Endothelial cell of umbilical vein (primary cell): ENCODE results near the gene KAT6B. TPM values are rescaled to one million over a fixed set of nuclear protein-coding genes. Genes with fewer than 3 reads are reported as not detected.

Source experiments
- BruUV-seq: library from RNA; stranded (reverse); fragments of 400-500 nt; replicated peaks from 2 replicates; lab custom pipeline; 2021; lab: Mats Ljungman, UMichigan
- CTCF ChIA-PET: fragments of 300-600, 350-600 bp; sonication (Branson Sonifier 250); formaldehyde crosslinking; loops from one replicate; lab custom pipeline; 2021; ENCODE audit warnings: antibody characterized with exemption, inconsistent platforms; lab: Charles Lee
- POLR2A ChIA-PET: fragments of 300-600, 350-600 bp; sonication (Branson Sonifier 250); formaldehyde crosslinking; loops from one replicate; lab custom pipeline; 2021; ENCODE audit warnings: antibody characterized with exemption, inconsistent platforms; lab: Charles Lee
- DNase-seq: peaks from one replicate; pipeline ENCODE4 v3.0.0-alpha.2; 2011; ENCODE audit warnings: low read depth, low spot score
- FAIRE-seq: peaks from 2 replicates; lab custom pipeline; 2011; peaks lifted over from hg19 to GRCh38; lab: Jason Lieb, UNC
- H2AFZ ChIP-seq: 2 replicates; pipeline ENCODE4 v1.6.0; 2012; ENCODE audit warnings: low read depth, low read length, control low read depth, inconsistent platforms
- H3K27ac ChIP-seq: 2 replicates; pipeline ENCODE4 v1.5.1; 2011; ENCODE audit warnings: low read depth, mild to moderate bottlenecking, control low read depth, low read length, moderate library complexity; ENCODE audit not compliant: insufficient read depth
- H3K27me3 ChIP-seq, 2 experiments: 2 replicates each; pipeline versions ENCODE4 v1.6.0 to v1.6.1; 2011; ENCODE audit warnings: low read length in 2 of 2, mixed read lengths in 1 of 2; ENCODE audit not compliant: control insufficient read depth in 2 of 2, insufficient read depth in 2 of 2
- H3K36me3 ChIP-seq, 2 experiments: 2 replicates in 1 of 2; 3 replicates in 1 of 2; pipeline ENCODE4 v1.5.1; 2011; ENCODE audit warnings: low read length in 2 of 2, mild to moderate bottlenecking in 1 of 2, moderate library complexity in 1 of 2; ENCODE audit not compliant: control insufficient read depth in 2 of 2, insufficient read depth in 2 of 2; ENCODE audit errors: extremely low read depth in 1 of 2
- H3K4me1 ChIP-seq: 3 replicates; pipeline ENCODE4 v1.5.1; 2011; ENCODE audit warnings: mild to moderate bottlenecking, low read length; ENCODE audit not compliant: control insufficient read depth, insufficient read depth; ENCODE audit errors: extremely low read depth
- H3K4me2 ChIP-seq: 2 replicates; pipeline ENCODE4 v1.6.1; 2011; ENCODE audit warnings: low read length, control low read depth, mixed read lengths; ENCODE audit not compliant: insufficient read depth
- H3K4me3 ChIP-seq, 3 experiments: fragments of 200-600 bp in 1 of 3; sonication (generic), shearing (Covaris generic) in 1 of 3; replicated peaks in 1 of 3; 2 replicates each; pipeline ENCODE4 v1.5.1; 2011 to 2016; ENCODE audit warnings: control low read depth in 3 of 3, low read length in 3 of 3, mild to moderate bottlenecking in 2 of 3, inconsistent platforms in 1 of 3, low read depth in 1 of 3, moderate library complexity in 1 of 3; ENCODE audit not compliant: insufficient read depth in 1 of 3
- H3K79me2 ChIP-seq: 2 replicates; pipeline ENCODE4 v1.6.0; 2012; ENCODE audit warnings: low read length, inconsistent platforms; ENCODE audit not compliant: control insufficient read depth, insufficient read depth
- H3K9ac ChIP-seq: replicated peaks from 2 replicates; pipeline ENCODE3; 2011; ENCODE audit warnings: low read length, control low read depth; ENCODE audit not compliant: insufficient read depth; ENCODE audit errors: extremely low read depth
- H3K9me1 ChIP-seq: replicated peaks from 3 replicates; pipeline ENCODE4 v1.6.0; 2011; ENCODE audit warnings: mild to moderate bottlenecking, low read length; ENCODE audit not compliant: control insufficient read depth, insufficient read depth; ENCODE audit errors: extremely low read depth
- H3K9me3 ChIP-seq: replicated peaks from 2 replicates; pipeline ENCODE4 v1.5.1; 2012; ENCODE audit warnings: low read length, inconsistent platforms; ENCODE audit not compliant: control insufficient read depth, insufficient read depth
- H4K20me1 ChIP-seq: replicated peaks from 2 replicates; pipeline ENCODE3; 2011; ENCODE audit warnings: mild to moderate bottlenecking, low read length; ENCODE audit not compliant: control insufficient read depth, insufficient read depth; ENCODE audit errors: extremely low read depth
- EZH2 ChIP-seq: IDR thresholded peaks from 2 replicates; pipeline ENCODE4 v1.6.1; 2012; ENCODE audit warnings: borderline replicate concordance, low read depth, mild to moderate bottlenecking, moderate library complexity, low read length, inconsistent platforms; ENCODE audit not compliant: severe bottlenecking
- FOS ChIP-seq: IDR thresholded peaks from 2 replicates; pipeline ENCODE4 v1.6.1; 2011; ENCODE audit warnings: mild to moderate bottlenecking, low read length, moderate library complexity, borderline replicate concordance; ENCODE audit not compliant: insufficient read depth
- GATA2 ChIP-seq: IDR thresholded peaks from 2 replicates; pipeline ENCODE4 v1.7.0; 2011; ENCODE audit warnings: low read depth, mild to moderate bottlenecking, moderate library complexity, mixed read lengths, low read length; ENCODE audit not compliant: insufficient read length, insufficient read depth
- JUN ChIP-seq: IDR thresholded peaks from 2 replicates; pipeline ENCODE4 v1.6.1; 2011; ENCODE audit warnings: borderline replicate concordance, low read depth; ENCODE audit not compliant: insufficient read length, insufficient read depth
- MYC ChIP-seq: IDR thresholded peaks from one replicate; pipeline ENCODE4 v1.6.1; 2011; ENCODE audit warnings: mild to moderate bottlenecking, low read depth, low read length
- POLR2A ChIP-seq: IDR thresholded peaks from 2 replicates; pipeline ENCODE4 v1.6.1; 2012; ENCODE audit warnings: low read depth, mild to moderate bottlenecking, control low read depth, low read length
- POLR2AphosphoS5 ChIP-seq: IDR thresholded peaks from 2 replicates; pipeline ENCODE4 v1.6.1; 2012; ENCODE audit warnings: low read depth, mild to moderate bottlenecking, control low read depth, low read length, moderate library complexity; ENCODE audit not compliant: insufficient read depth
- dilution Hi-C: fragments of 300-500 bp; cut with MboI; formaldehyde crosslinking; loops from one replicate; pipeline ENCODE4 v1.15.0; 2019; ENCODE audit warnings: low sequenced_read_pairs; ENCODE audit not compliant: extremely low pct_ligation_motif_present
- intact Hi-C: fragments of 100-400 bp; cut with micrococcal nuclease; formaldehyde crosslinking; loops from one replicate; pipeline ENCODE4 v1.10.0; 2022
- polyA plus RNA-seq, 4 experiments: library from polyadenylated mRNA; depleted of rRNA in 3 of 4; stranded (reverse) in 3 of 4; unstranded in 1 of 4; fragments of >200 nt; gene quantifications; 2 replicates each; pipeline versions ENCODE4 v1.2.1 to v1.2.3, GENCODE V29; 2011 to 2012; ENCODE audit warnings: missing spikeins in 1 of 4
- total RNA-seq: library from RNA; stranded (reverse); gene quantifications from 2 replicates; pipeline ENCODE4 v1.2.3, GENCODE V29; 2021
- TF ChIP-seq, protein P1 (sequence below): IDR thresholded peaks from 2 replicates; pipeline ENCODE4 v1.6.1; 2011; ENCODE audit not compliant: insufficient read depth, insufficient read length
- TF ChIP-seq, protein P2 (sequence below), 2 donors: IDR thresholded peaks; 1 replicate in 1 of 2; 2 replicates in 1 of 2; pipeline ENCODE4 v1.5.1; 2011; ENCODE audit warnings: low read length in 2 of 2, mild to moderate bottlenecking in 2 of 2, moderate library complexity in 2 of 2, control low read depth in 1 of 2, inconsistent platforms in 1 of 2, low read depth in 1 of 2; ENCODE audit not compliant: insufficient read depth in 1 of 2; ENCODE audit errors: extremely low read depth in 1 of 2

The KAT6B gene
- total and polyA plus RNA-seq, 2 donors (not counting 3 experiments of a cell fraction or from before 2014, with no cell fraction given), result 4.5 to 17.0 TPM

DNA sequence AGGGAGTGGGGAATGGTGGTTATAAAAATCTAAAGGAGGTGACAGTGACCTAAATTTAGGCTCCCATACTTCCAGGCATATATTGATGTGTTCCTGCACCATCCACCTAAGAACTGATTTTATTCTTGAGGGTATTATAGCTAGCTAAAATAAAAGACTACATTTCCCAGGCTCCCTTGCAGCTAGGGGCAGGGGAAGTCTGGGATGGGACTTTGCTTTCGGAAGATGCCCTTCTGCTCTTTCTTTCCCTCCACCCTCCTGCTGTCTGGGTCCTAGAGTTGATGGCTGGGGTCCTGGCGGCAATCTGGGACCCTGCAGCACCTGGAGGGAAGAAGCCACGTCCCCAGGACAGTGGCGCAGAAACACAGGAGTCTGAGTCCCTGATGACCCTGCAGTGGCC lies 231.3 kb downstream of the KAT6B start:
- H2AFZ ChIP-seq, result no peak overlapping the region
- dilution Hi-C loops, result no loop called here
- no TSS peak for BruUV-seq

More for the DNA sequence above, 231.3 kb downstream of the KAT6B start:
- DNase-seq (no peak), FAIRE-seq (no peak)
- intact Hi-C loops, result no loop called here
- Histone ChIP-seq H3K9me1 (no peaks in the 10 kb centered on the region), H3K27me3 (no peaks in the 10 kb centered on the region), H3K79me2 (no peaks in the 10 kb centered on the region), H3K4me1 (no peaks in the 10 kb centered on the region), H3K9me3 (no peaks in the 10 kb centered on the region), H3K27ac (no peak overlapping the region), H3K4me2 (no peak overlapping the region), H4K20me1 (no peaks in the 10 kb centered on the region), H3K9ac (no peak overlapping the region), H3K36me3 (no peaks in the 10 kb centered on the region), H3K4me3 (no peak overlapping the region)
- POLR2A ChIA-PET, result no interaction called here
- CTCF ChIA-PET, result no interaction called here
- TF ChIP-seq FOS, result no peak
- TF ChIP-seq MYC, result no peak
- TF ChIP-seq POLR2A, result no peak
- TF ChIP-seq, protein P1, sequence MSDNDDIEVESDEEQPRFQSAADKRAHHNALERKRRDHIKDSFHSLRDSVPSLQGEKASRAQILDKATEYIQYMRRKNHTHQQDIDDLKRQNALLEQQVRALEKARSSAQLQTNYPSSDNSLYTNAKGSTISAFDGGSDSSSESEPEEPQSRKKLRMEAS, result no peak
- TF ChIP-seq, protein P2, sequence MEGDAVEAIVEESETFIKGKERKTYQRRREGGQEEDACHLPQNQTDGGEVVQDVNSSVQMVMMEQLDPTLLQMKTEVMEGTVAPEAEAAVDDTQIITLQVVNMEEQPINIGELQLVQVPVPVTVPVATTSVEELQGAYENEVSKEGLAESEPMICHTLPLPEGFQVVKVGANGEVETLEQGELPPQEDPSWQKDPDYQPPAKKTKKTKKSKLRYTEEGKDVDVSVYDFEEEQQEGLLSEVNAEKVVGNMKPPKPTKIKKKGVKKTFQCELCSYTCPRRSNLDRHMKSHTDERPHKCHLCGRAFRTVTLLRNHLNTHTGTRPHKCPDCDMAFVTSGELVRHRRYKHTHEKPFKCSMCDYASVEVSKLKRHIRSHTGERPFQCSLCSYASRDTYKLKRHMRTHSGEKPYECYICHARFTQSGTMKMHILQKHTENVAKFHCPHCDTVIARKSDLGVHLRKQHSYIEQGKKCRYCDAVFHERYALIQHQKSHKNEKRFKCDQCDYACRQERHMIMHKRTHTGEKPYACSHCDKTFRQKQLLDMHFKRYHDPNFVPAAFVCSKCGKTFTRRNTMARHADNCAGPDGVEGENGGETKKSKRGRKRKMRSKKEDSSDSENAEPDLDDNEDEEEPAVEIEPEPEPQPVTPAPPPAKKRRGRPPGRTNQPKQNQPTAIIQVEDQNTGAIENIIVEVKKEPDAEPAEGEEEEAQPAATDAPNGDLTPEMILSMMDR (IDR thresholded peaks at IDR 0.05; ENCODE audit: extremely low read depth in 1 of 2, insufficient read depth in 1 of 2, low read depth in 1 of 2, low read length in 2 of 2), result no peak
- no peak for TF ChIP-seq GATA2
- no peak for TF ChIP-seq EZH2
- no peak for TF ChIP-seq POLR2AphosphoS5
- TF ChIP-seq JUN, result no peak
